Adrenal gland (tissue), 12 donors: ENCODE measurements around the gene PLA2R1. TPM values are rescaled to one million over a fixed set of nuclear protein-coding genes. Genes with fewer than 3 reads are reported as not detected.

ENCODE experiments used
- DNase-seq, 7 donors: peaks; one replicate each; pipeline ENCODE4 v3.0.0-alpha.2; 2019 to 2020
- H3K27ac ChIP-seq, 5 donors: fragments of 200-600 bp; sonication (generic) in 4 of 5; 1 replicate in 3 of 5; 2 replicates in 2 of 5; pipeline versions ENCODE4 v1.5.1 to v1.8.0; 2016 to 2020; ENCODE audit warnings: mild to moderate bottlenecking in 1 of 5
- H3K27me3 ChIP-seq: fragments of 200-600 bp; 2 replicates; pipeline ENCODE4 v1.8.0; 2021
- H3K36me3 ChIP-seq, 2 donors: fragments of 200-600 bp; replicated peaks in 1 of 2; 1 replicate in 1 of 2; 2 replicates in 1 of 2; pipeline versions ENCODE4 v1.5.1 to v1.8.0; 2018 to 2022
- H3K4me1 ChIP-seq, 2 donors: fragments of 200-600 bp; replicated peaks in 1 of 2; 1 replicate in 1 of 2; 2 replicates in 1 of 2; pipeline versions ENCODE4 v1.5.1 to v1.8.0; 2018 to 2021
- H3K4me3 ChIP-seq, 4 donors: fragments of 200-600 bp; sonication (generic) in 3 of 4; one replicate each; pipeline ENCODE4 v1.5.1; 2016 to 2018
- H3K9me3 ChIP-seq, 3 donors: fragments of 200-600 bp; sonication (generic) in 1 of 3; replicated peaks in 1 of 3; 1 replicate in 2 of 3; 2 replicates in 1 of 3; pipeline versions ENCODE4 v1.5.1 to v1.8.0; 2016 to 2021
- CTCF ChIP-seq, 6 experiments: fragments of 450-650 bp in 4 of 6; fragments of 200-600 bp in 2 of 6; sonication (generic) in 1 of 6; IDR thresholded peaks; 1 replicate in 5 of 6; 2 replicates in 1 of 6; pipeline versions ENCODE4 v1.5.1 to v1.8.0; 2016 to 2021; ENCODE audit warnings: antibody characterized with exemption in 6 of 6, mild to moderate bottlenecking in 2 of 6, moderate library complexity in 1 of 6
- POLR2A ChIP-seq, 2 donors: fragments of 450-650 bp; IDR thresholded peaks; one replicate each; pipeline ENCODE4 v1.6.1; 2017; ENCODE audit warnings: antibody characterized with exemption in 2 of 2, mild to moderate bottlenecking in 2 of 2, moderate library complexity in 1 of 2
- WGBS, 4 donors: extraction: QIAGEN DNeasy Blood & Tissue Kit in 2 of 4; methylation state at CpG; one replicate each; pipeline versions ENCODE4 v1.1.5 to v1.1.7; 2013 to 2017; 5-methylcytosine and 5-hydroxymethylcytosine counted together
- intact Hi-C, 2 donors: fragments of 100-400 bp; cut with DNase I; formaldehyde crosslinking; loops; one replicate each; pipeline versions ENCODE4 v1.14.1 to v1.15.0; 2022 to 2023
- polyA plus RNA-seq, 3 donors: library from polyadenylated mRNA; stranded (reverse); fragments of 200-250 nt in 2 of 3; fragments of 350-450 nt in 1 of 3; fragmentation: Illumina TruSeq in 1 of 3; extraction: RNeasy Lipid Tissue Mini Kit (QIAGEN cat#74804) in 1 of 3; gene quantifications; one replicate each; pipeline ENCODE4 v1.2.3, GENCODE V29; 2013 to 2014
- total RNA-seq, 9 donors: library from RNA; depleted of rRNA in 4 of 9; stranded (reverse); fragments of >200 nt in 4 of 9; fragments of 120-200 nt in 1 of 9; fragmentation: NEBNext Ultra II Directional in 1 of 9; extraction: Animal tissue kit (Norgen Biotek cat#: 25700) in 1 of 9; gene quantifications; one replicate each; pipeline versions ENCODE4 v1.1.0 to v1.2.4, GENCODE V29; 2013 to 2023
- donor health status: healthy with polysubstance abuse.
- donor health status: Bipolar disorder and iron deficiency.
- donor health status: DM: yes; HTN: yes; CAD: no.
- donor health status: DM: no; HTN: no; CAD: no.
- donor health status: DM: no; HTN: no; CAD: no.
- donor health status: DM: yes; HTN: yes; CAD: no.

The PLA2R1 gene
- total and polyA plus RNA-seq, 12 donors, result 2.9 to 11.6 (median 7.1) TPM

GRCh38 chr2:159982842-159983785, 79.3 kb downstream of the PLA2R1 start:
- Histone ChIP-seq H3K36me3 (no peaks in the 10 kb centered on the region), H3K4me3 (no peak overlapping the region), H3K9me3 (no peaks in the 10 kb centered on the region), H3K27me3 (no peaks in the 10 kb centered on the region), H3K4me1 (peaks cover 0 to 8% of the 10 kb centered on the region in 2 donors), H3K27ac (no peak overlapping the region)
- intact Hi-C loops, result no loop called here
- DNase-seq, result no peak
- 70 to 80% (median 76%) methylated on average over 7 of the region's 7 CpGs for WGBS, 4 donors
- TF ChIP-seq CTCF (IDR thresholded peaks at IDR 0.05), result no peak
- no peak for TF ChIP-seq POLR2A (IDR thresholded peaks at IDR 0.05)

DNA sequence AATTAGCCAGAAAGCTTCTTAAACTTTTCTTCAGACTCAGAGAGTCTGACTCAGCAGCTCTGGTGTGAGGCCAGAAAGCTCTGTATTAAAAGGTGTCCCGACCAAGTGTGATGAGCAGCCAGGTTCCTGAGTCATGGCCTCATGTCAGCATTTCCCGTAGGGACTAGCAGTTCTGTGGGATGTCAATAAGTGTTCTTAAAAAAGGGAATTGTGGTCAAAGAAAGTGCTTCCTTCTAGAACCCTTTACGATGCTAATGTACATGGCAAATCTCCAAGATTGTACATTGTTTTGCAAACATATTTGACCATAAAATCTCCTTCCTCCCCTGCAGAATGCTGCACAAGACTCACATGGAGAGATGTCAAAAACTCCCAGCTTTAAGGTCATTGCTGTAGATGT, 80.1 kb downstream of the PLA2R1 start:
- 25 to 44% (median 38%) methylated on average over 3 of the region's 3 CpGs for whole genome bisulfite sequencing, 4 donors
- DNase-seq, result peak in 5 of 7 donors; percentile 17 to 37 (median 34)
- Histone ChIP-seq H3K27ac (no peak overlapping the region), H3K36me3 (no peaks in the 10 kb centered on the region), H3K4me3 (no peak overlapping the region), H3K9me3 (no peaks in the 10 kb centered on the region), H3K27me3 (no peaks in the 10 kb centered on the region), H3K4me1 (peaks cover 0 to 8% of the 10 kb centered on the region in 2 donors)
- intact Hi-C loops, result no loop called here
- TF ChIP-seq POLR2A (IDR thresholded peaks at IDR 0.05) (no peak), CTCF (IDR thresholded peaks at IDR 0.05) (no peak)

GRCh38 chr2:159976527-159977160, 85.8 kb downstream of the PLA2R1 start:
- no peak for TF ChIP-seq CTCF (IDR thresholded peaks at IDR 0.05)
- TF ChIP-seq POLR2A (IDR thresholded peaks at IDR 0.05), result no peak
- Histone ChIP-seq H3K4me3 (no peak overlapping the region), H3K4me1 (no peaks in the 10 kb centered on the region), H3K27me3 (no peaks in the 10 kb centered on the region), H3K36me3 (no peaks in the 10 kb centered on the region), H3K27ac (no peak overlapping the region), H3K9me3 (no peaks in the 10 kb centered on the region)
- intact Hi-C loops, result no loop called here
- 84 to 93% (median 88%) methylated on average over 5 of the region's 5 CpGs for WGBS, 4 donors
- DNase-seq, result no peak

GRCh38 chr2:159973325-159973724, 89.1 kb downstream of the PLA2R1 start:
- TF ChIP-seq CTCF (IDR thresholded peaks at IDR 0.05), result no peak
- TF ChIP-seq POLR2A (IDR thresholded peaks at IDR 0.05), result no peak
- Histone ChIP-seq H3K9me3 (no peaks in the 10 kb centered on the region), H3K27ac (no peak overlapping the region), H3K27me3 (no peaks in the 10 kb centered on the region), H3K36me3 (no peaks in the 10 kb centered on the region), H3K4me1 (no peaks in the 10 kb centered on the region), H3K4me3 (no peak overlapping the region)
- intact Hi-C loops, result no loop called here
- 94 to 100% (median 97%) methylated on average over 1 of the region's 1 CpG for WGBS, 4 donors
- no peak for DNase-seq
